Osteocyte (in vitro differentiated cells): Measurements from ENCODE around the gene PHRF1. TPM values are rescaled to one million over a fixed set of nuclear protein-coding genes. Genes with fewer than 3 reads are reported as not detected.

Experiments
- DNase-seq: peaks from one replicate; pipeline ENCODE4 v3.0.0; 2021; ENCODE audit warnings: mixed read lengths; ENCODE audit not compliant: unreplicated experiment; ENCODE audit errors: extremely low spot score
- H3K27ac Mint-ChIP-seq: one replicate; pipeline ENCODE4 v1.8.0; 2021; ENCODE audit warnings: mild to moderate bottlenecking, mixed read lengths; ENCODE audit not compliant: unreplicated experiment
- H3K27me3 Mint-ChIP-seq: one replicate; pipeline ENCODE4 v1.8.0; 2021; ENCODE audit warnings: mixed read lengths; ENCODE audit not compliant: unreplicated experiment
- H3K36me3 Mint-ChIP-seq: one replicate; pipeline ENCODE4 v1.8.0; 2021; ENCODE audit warnings: mixed read lengths; ENCODE audit not compliant: unreplicated experiment
- H3K4me1 Mint-ChIP-seq: one replicate; pipeline ENCODE4 v1.8.0; 2021; ENCODE audit warnings: mixed read lengths; ENCODE audit not compliant: unreplicated experiment
- H3K4me3 Mint-ChIP-seq: one replicate; pipeline ENCODE4 v1.8.0; 2021; ENCODE audit warnings: mild to moderate bottlenecking, moderate library complexity, mixed read lengths; ENCODE audit not compliant: unreplicated experiment
- H3K9me3 Mint-ChIP-seq: one replicate; pipeline ENCODE4 v1.8.0; 2021; ENCODE audit warnings: mixed read lengths; ENCODE audit not compliant: unreplicated experiment
- CTCF ChIP-seq: fragments of 200-600 bp; sonication (generic); IDR thresholded peaks from 2 replicates; pipeline ENCODE4 v1.5.0; 2021; ENCODE audit warnings: antibody characterized with exemption, mild to moderate bottlenecking, moderate library complexity
- long read RNA-seq: library from polyadenylated mRNA; unstranded; transcript quantifications from one replicate; pipeline ENCODE4 v2.0.0, GENCODE V29; 2021
- total RNA-seq: library from RNA; stranded (reverse); gene quantifications from 2 replicates; pipeline ENCODE4 v1.2.1, GENCODE V29; 2021

PHRF1 gene
- 31.5 TPM in 2 replicates for total RNA-seq
- long read RNA-seq, partial matches to known transcripts: 6 of 7 reads
- long read RNA-seq, other reads (novel, unspliced or antisense): 1 of 7 reads

- Mint-ChIP-seq H3K4me3 (peak within 1 kb of the TSS; percentile 97), H3K9me3 (no peaks in the 10 kb centered on the region), H3K27ac (peak within 1 kb of the TSS; percentile 99), H3K36me3 (peaks cover 1% of the 10 kb centered on the region), H3K27me3 (peaks cover 3% of the 10 kb centered on the region), H3K4me1 (peaks cover 37% of the 10 kb centered on the region)
- peak; percentile 99 for DNase-seq
- TF ChIP-seq CTCF: no peak
Observed at GRCh38 chr11:575996-576768, at the start of gene PHRF1. PHRF1 (plus strand) TSS chr11:576470; CDS start chr11:581513, 5,043 bp downstream.

- TF ChIP-seq CTCF: no peak
- H3K27ac Mint-ChIP-seq: no peak overlapping the region
- no peak for DNase-seq
- no peak overlapping the region for H3K4me3 Mint-ChIP-seq
- no peaks in the 10 kb centered on the region for H3K9me3 Mint-ChIP-seq
- no peaks in the 10 kb centered on the region for H3K27me3 Mint-ChIP-seq
- no peaks in the 10 kb centered on the region for H3K4me1 Mint-ChIP-seq
- peaks cover 6% of the 10 kb centered on the region for H3K36me3 Mint-ChIP-seq
Observed at GRCh38 chr11:528166-528814, 48.0 kb upstream of the PHRF1 start.

- Mint-ChIP-seq H3K27me3 (no peaks in the 10 kb centered on the region), H3K27ac (no peak overlapping the region), H3K36me3 (peaks cover 6% of the 10 kb centered on the region), H3K9me3 (no peaks in the 10 kb centered on the region), H3K4me1 (peaks cover 3% of the 10 kb centered on the region), H3K4me3 (no peak overlapping the region)
- TF ChIP-seq CTCF: no peak
- DNase-seq: no peak
Observed at GRCh38 chr11:528815-529727, 47.2 kb upstream of the PHRF1 start.

GRCh38 chr11:529728-530411 lies 46.4 kb upstream of the PHRF1 start:
- peaks cover 6% of the 10 kb centered on the region for H3K36me3 Mint-ChIP-seq
- H3K27ac Mint-ChIP-seq: no peak overlapping the region
- H3K9me3 Mint-ChIP-seq: no peaks in the 10 kb centered on the region
- H3K27me3 Mint-ChIP-seq: no peaks in the 10 kb centered on the region
- DNase-seq: no peak
- H3K4me1 Mint-ChIP-seq: peaks cover 4% of the 10 kb centered on the region
- TF ChIP-seq CTCF: no peak
- no peak overlapping the region for H3K4me3 Mint-ChIP-seq
